A549 treated with ZK216348 at 1 μM for 4 hours (cell line): ENCODE data around the gene ADA. TPM values are rescaled to one million over a fixed set of nuclear protein-coding genes. Genes with fewer than 3 reads are reported as not detected.

Experiments
- total RNA-seq: library from RNA; stranded (reverse); fragments of 200-300 nt; extraction: Qiagen RNA extraction; gene quantifications from 5 replicates; pipeline ENCODE4 v1.2.3, GENCODE V29; 2022; ENCODE audit warnings: low read depth

ADA gene
- 45.5 to 61.2 TPM (median 53.7 TPM) in 5 replicates for total RNA-seq

DNA sequence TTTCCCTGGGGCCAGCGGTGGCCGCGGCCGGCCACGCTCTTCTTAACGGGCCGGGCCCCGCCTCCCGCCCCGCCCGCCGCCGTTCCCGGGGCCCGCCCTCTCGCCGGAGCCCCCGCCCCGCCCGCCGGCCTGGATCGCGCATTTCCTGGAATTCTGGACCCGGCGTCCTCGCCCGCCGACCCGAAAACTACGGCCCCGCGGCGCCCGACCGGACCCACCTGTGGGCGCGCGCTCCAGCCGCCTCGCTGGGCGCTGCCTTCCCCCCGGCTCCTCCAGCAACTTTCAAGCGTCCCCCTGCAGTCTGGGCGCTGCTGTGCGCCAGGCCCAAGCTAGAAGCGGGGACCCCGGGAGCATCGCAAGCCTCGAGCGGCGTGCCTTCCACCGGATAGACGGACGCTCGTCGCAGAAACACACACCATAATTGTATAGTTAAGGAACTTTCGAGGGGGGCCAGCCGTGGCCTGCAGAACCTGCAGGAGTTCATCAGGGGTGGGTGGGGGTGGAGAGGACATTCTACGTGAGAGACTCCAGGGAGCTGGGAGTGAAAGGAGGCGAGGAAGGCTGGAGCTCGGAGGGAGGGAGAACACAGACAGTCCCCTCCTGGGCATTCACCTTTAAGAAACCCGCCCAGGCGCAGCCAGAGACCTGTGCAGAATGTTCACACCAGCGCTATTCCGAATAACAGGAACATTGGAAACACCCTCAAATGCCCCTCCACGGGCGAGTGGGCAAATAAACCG is at the start of gene ADA:
TSS of gene ADA (minus strand) at position 16 of the 740 bp plus-strand sequence. CDS start 92 bp downstream, outside the sequence.

DNA sequence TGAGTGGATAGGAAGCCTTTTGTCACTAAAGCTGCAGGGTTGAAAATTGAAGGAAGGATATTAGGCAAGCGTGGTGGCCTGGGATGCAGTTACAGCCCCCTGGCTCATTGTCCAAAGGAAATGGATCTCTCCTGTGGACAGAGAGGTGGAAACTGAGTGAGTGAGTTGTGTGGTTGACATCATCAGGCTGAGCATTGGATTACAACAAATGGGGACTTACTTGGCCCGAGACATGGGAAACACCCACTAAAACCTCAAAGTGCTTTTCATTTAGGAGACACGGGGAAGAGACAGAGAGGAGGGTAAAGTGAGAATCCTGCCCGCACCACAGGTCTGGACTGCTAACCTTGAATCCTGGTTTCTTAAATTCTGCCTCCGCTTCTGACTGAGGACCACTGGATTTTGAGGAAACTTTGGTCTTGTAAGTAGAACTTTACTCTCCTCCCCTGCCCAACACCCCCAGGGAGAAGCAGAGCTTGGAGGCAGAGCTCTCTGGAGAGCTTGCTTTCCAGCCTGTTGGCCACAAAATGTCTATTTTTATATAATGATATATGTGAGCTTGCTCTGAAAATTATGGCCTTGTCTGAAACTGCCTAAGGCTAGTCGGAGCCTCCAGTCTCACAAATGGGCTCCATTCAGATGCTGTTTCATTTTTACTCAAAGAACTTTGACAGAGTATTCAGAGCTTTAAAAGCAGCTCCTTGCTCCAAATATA is 69.0 kb downstream of the ADA start, which contains the start of gene PKIG:
TSS of gene PKIG (plus strand) at position 269 of the 715 bp plus-strand sequence. CDS start 31,978 bp downstream, outside the sequence.

Other genes starting within 250 kb of the ADA start
- gene TTPAL, start 175.8 kb downstream of the ADA start, total RNA-seq, result 9.9 to 15.3 TPM (median 14.6 TPM) in 5 replicates
- gene SERINC3, start 129.6 kb downstream of the ADA start, total RNA-seq, result 60.0 to 91.8 TPM (median 77.9 TPM) in 5 replicates
- gene PKIG, start 69.1 kb downstream of the ADA start, total RNA-seq, result 31.3 to 43.4 TPM (median 37.9 TPM) in 5 replicates
- 18.1 to 40.4 TPM (median 24.9 TPM) in 5 replicates for gene CCN5, start 63.7 kb upstream of the ADA start, total RNA-seq
- gene KCNK15, start 94.2 kb upstream of the ADA start, total RNA-seq, result 0.33 to 0.64 TPM (median 0.56 TPM) in 5 replicates
- gene RIMS4, start 158.8 kb upstream of the ADA start, total RNA-seq, result 0.90 to 2.0 TPM (median 1.5 TPM) in 5 replicates
- 173 to 220 TPM (median 196 TPM) in 5 replicates for gene YWHAB, start 234.0 kb upstream of the ADA start, total RNA-seq